NCI-H345 treated with DMSO at 0.1 percent for 48 hours (cell line): ENCODE data around the gene RGS12.

Experiments
- DNase-seq: peaks from one replicate; lab custom pipeline; 2025; ENCODE audit not compliant: unreplicated experiment; lab: John Stamatoyannopoulos, UW

RGS12 gene

GRCh38 chr4:3269991-3270611, 22.7 kb upstream of the RGS12 start:
- no peak for DNase-seq

- DNase-seq: no peak
Measured at GRCh38 chr4:3271131-3271530, 21.7 kb upstream of the RGS12 start.

DNA sequence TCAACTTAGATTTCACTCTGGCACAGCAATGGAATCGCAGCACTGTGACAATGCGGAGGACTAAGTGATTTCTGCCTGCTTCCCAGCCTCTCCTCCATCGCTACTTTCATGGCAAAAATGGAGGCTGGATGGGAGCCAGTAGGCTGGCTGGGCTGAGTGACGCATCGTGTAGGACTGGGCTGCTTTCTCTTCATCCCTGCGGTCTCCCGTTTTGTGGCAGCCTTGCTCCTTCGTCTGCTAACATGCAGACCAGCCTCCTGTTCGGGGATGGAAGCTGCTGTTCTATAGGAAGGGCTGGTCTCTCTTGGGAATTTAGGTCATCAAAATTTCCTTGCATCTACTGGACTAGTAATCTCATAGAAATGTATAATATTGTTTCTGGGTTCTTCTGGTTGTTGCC, 15.8 kb upstream of the RGS12 start:
- no peak for DNase-seq

DNA sequence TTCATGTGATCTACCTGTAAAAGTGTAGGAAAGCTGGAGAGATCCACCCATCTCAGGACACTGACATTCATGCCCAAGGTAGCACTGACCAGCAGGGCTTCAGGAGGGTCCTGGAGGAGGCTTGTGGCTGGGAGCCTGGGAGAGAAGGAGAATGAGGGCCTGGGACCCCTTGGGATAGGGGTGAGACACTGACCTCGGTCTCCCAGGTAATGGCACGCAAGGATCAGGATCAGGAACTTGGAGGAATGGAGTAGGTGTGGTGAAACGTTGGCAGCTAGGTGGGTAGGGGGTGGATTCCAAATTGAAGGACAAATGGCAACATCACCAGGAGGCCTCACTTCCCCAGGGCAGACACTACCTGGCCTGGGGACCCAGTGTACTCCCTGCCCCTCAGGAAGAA, 12.4 kb upstream of the RGS12 start:
- DNase-seq: no peak

- no peak for DNase-seq
Measured at GRCh38 chr4:3283483-3283882, 9.3 kb upstream of the RGS12 start.

DNA sequence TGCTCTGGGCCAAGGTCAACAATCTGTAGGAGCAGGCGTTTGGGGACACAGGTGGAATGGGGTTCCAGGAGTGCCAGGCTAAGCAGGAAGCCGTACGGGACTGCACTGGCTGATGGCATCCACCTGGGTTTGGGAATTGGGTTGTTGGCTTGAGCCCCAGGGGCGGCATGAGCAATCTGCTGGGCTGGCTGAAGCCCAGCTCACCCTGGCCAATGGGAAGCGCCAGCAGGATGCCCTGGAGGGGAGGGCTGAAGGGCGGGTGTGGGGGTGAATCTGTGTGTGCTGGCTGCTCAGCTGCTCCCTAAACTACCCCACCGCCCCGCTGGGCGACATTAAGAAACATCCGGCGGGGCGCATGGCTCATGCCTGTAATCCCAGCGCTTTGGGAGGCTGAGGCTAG, 8.9 kb upstream of the RGS12 start:
- DNase-seq: no peak

DNA sequence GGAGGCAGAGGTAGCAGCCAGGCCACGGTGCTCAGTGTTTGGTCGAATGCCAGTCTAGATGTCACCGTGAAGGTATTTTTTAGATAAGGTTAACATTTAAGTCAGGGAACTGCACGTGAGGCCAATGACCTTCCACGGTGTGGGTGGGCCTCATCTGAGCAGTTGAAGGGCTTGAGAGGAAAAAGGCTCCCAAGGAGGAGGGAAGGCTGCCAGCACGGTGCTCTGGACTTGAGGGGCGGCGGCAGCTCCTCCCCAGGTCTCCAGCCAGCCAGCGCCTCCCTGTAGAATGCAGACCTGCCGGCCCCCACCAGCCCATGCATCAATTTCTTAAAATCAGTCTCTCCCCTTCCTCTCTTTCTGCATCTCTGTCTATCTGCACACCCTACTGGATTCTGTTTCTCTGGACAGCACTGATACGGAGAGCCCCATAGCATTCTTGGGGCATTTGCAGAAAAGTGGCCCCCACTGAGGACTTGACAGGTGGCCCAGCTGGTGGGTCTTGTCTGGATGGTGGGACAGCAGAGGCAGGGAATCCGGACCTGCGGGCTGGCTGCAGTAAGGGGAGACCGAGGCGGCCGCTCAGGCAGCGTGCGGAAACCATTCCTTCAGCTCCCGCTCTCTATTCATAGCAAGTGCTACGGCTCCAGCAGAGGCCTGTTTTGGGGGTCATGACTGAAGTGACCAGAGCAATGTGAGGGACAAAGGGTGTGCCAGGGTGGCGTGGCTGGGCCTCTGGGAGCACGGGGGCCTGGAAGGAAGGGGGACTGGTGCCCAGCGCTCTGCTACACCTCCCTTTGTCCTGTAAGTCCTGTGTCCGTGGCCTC, 7.9 kb upstream of the RGS12 start:
- DNase-seq: no peak

DNA sequence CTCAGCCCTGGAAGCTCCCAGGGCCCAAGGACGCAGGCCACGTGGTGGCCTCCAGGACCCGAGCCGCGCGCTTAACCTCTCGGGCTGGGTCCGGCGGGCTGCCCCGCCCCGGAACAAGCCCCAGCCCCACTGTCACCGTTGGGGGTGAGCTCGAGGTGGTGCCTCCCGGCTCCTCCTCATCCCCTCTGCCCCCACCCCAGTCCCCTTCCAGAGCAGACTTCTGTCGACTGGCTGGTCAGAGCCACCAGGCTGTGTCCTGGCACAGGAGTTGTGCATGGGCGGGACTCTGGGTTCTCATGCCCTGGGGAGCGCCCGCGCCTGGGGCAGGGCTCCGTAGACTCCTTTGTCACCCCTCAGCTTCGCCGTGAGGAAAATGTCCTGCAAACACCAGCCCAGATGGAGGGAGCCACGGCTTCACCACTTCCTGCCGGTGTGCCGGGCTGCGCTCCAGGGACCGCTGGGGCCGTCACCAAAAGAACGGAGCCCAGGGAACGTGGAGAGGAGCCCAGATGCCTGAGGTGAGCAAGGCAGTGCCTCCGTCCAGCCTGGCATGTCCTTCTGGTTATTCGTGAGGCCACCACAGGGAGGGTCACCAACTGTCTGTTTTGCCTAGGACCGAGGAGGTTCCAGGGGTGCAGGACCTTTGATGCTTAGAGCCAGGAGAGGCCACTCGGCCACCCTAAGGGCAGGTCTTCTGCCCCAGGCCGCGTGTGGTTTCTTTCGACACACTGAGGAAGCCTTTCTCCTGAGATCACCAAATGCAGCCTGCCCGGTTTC, 7.1 kb upstream of the RGS12 start:
- DNase-seq: no peak

GRCh38 chr4:3286335-3287175, 6.3 kb upstream of the RGS12 start:
- DNase-seq: no peak

GRCh38 chr4:3287271-3287971, 5.4 kb upstream of the RGS12 start:
- no peak for DNase-seq

GRCh38 chr4:3287972-3288570, 4.8 kb upstream of the RGS12 start:
- no peak for DNase-seq

GRCh38 chr4:3288571-3289094, 4.2 kb upstream of the RGS12 start:
- DNase-seq: no peak

DNA sequence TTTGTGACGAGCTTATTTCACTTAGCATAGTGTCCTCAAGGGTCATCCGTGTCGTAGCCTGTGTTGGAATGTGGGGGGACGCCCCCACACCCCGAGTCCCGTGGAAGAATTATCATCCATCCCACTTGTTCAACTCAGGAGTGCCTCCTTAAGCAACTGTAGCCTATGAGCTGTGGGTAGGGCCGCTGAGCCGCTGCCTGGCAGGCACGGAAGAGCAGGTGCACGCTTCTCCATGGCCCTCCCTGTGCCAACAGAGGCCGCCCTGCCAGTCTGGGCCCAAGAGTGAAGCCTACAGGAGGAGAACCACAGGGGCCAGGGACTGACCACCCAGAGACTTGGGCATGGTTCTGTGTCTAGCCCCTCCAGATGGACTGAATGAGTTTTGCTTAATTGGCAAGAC, 2.3 kb upstream of the RGS12 start:
- DNase-seq: no peak

DNA sequence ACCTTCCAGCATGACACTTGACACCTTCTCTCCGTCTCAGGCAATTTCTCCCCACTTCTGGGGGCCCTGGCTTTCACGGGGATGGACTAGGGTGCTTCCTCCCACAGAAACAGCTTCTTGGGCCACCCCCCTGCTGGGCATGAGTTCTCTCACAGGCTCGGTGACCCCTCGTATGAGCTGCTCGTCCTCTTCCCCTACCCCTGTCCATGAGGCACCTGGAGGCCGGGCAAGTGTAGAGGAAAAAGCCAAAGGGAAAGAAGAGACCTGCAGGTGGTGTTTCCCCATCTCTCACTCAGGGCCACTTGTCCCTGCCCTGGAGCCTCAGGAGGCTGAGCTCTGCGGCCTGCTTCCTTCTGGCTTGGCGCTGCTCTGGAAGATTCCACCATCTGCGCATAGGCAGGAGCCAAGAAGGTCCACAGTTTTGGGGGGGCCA, 1.9 kb upstream of the RGS12 start:
- DNase-seq: no peak

- DNase-seq: peak; percentile 38
Measured at GRCh38 chr4:3291411-3291968, 1.3 kb upstream of the RGS12 start.

DNA sequence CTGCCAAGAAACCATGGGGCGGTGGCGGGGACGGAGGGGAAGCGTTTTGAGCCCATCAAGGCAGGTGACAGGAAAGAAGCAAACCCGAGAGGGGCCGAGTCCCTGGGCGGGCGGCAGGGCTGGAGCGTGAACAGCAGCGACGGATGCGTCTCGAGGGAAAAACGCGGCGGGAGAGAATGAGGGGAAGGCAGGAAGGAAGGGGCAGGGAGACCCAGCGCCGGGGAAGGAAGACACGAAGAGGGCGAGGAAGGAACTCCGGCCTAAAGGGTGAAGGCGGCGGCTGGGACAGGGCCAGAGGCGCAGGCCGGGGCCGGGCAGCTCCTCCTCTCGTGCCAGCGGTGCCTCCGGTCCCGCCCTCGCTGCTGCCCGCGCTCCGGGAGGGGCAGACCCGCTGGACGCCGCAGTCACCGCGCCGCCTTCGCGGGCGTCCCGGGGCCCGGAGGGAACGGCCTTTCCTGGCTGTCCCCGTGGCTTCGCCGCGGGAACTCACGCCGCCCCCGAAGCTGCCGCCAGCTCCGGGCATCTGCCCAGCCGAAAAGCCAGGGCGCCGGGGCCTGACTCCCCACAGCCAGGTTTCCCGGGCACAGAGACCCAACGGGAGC, 751 bp upstream of the RGS12 start:
- no peak for DNase-seq

GRCh38 chr4:3293401-3294391, 875 bp downstream of the RGS12 start:
- no peak for DNase-seq
